Rectal smooth muscle tissue (tissue), 1 donor: Measurements from ENCODE around the gene LAMB4.

ENCODE experiments used
- H3K27ac ChIP-seq: one replicate; pipeline ENCODE4 v1.7.0; 2013; ENCODE audit warnings: low read depth, low read length, inconsistent platforms
- H3K27me3 ChIP-seq: one replicate; pipeline ENCODE4 v1.7.0; 2013; ENCODE audit warnings: low read length; ENCODE audit not compliant: control insufficient read depth, insufficient read depth
- H3K36me3 ChIP-seq: one replicate; pipeline ENCODE4 v1.7.0; 2013; ENCODE audit warnings: low read length; ENCODE audit not compliant: control insufficient read depth, insufficient read depth
- H3K4me1 ChIP-seq: one replicate; pipeline ENCODE4 v1.7.0; 2013; ENCODE audit warnings: low read length; ENCODE audit not compliant: control insufficient read depth, insufficient read depth
- H3K4me3 ChIP-seq: one replicate; pipeline ENCODE4 v1.7.0; 2013; ENCODE audit warnings: low read length
- H3K9ac ChIP-seq: one replicate; pipeline ENCODE4 v1.7.0; 2013; ENCODE audit warnings: low read length

Gene LAMB4

DNA sequence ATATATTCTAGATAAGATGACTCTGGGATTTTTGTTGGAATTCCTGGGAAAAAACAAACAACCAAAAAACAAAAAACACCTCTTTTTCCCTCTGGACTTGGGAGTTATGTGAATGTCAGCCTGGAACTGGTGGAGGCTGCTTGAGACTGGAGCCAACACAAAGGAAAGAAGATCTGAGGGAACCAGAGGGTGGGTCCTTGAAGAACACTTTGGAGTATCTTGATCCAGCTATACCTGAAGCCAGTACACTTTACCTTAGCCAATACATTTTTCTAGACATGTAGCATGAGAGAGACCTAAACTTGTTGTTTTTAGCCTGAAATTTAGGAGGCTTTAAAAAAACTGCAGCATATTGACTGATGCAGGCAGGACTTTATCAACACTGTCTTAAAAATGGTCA lies 121.3 kb downstream of the LAMB4 start:
- H3K27me3 ChIP-seq = no peaks in the 10 kb centered on the region
- H3K9ac ChIP-seq = no peak overlapping the region
- H3K36me3 ChIP-seq = no peaks in the 10 kb centered on the region
- H3K4me1 ChIP-seq = peaks cover 3% of the 10 kb centered on the region
- H3K4me3 ChIP-seq = no peak overlapping the region
- H3K27ac ChIP-seq = no peak overlapping the region

GRCh38 chr7:108008240-108008639 lies 121.9 kb downstream of the LAMB4 start:
- peaks cover 3% of the 10 kb centered on the region for H3K4me1 ChIP-seq
- H3K27me3 ChIP-seq = no peaks in the 10 kb centered on the region
- no peaks in the 10 kb centered on the region for H3K36me3 ChIP-seq
- H3K4me3 ChIP-seq = no peak overlapping the region
- H3K27ac ChIP-seq = no peak overlapping the region
- H3K9ac ChIP-seq = no peak overlapping the region

GRCh38 chr7:108007762-108008161 lies 122.4 kb downstream of the LAMB4 start:
- Histone ChIP-seq H3K27me3 (no peaks in the 10 kb centered on the region), H3K27ac (no peak overlapping the region), H3K9ac (no peak overlapping the region), H3K4me1 (peaks cover under 1% of the 10 kb centered on the region), H3K4me3 (no peak overlapping the region), H3K36me3 (no peaks in the 10 kb centered on the region)

GRCh38 chr7:108007261-108007660 lies 122.9 kb downstream of the LAMB4 start:
- H3K9ac ChIP-seq = no peak overlapping the region
- no peak overlapping the region for H3K4me3 ChIP-seq
- H3K27me3 ChIP-seq = no peaks in the 10 kb centered on the region
- no peak overlapping the region for H3K27ac ChIP-seq
- H3K4me1 ChIP-seq = no peaks in the 10 kb centered on the region
- H3K36me3 ChIP-seq = no peaks in the 10 kb centered on the region

DNA sequence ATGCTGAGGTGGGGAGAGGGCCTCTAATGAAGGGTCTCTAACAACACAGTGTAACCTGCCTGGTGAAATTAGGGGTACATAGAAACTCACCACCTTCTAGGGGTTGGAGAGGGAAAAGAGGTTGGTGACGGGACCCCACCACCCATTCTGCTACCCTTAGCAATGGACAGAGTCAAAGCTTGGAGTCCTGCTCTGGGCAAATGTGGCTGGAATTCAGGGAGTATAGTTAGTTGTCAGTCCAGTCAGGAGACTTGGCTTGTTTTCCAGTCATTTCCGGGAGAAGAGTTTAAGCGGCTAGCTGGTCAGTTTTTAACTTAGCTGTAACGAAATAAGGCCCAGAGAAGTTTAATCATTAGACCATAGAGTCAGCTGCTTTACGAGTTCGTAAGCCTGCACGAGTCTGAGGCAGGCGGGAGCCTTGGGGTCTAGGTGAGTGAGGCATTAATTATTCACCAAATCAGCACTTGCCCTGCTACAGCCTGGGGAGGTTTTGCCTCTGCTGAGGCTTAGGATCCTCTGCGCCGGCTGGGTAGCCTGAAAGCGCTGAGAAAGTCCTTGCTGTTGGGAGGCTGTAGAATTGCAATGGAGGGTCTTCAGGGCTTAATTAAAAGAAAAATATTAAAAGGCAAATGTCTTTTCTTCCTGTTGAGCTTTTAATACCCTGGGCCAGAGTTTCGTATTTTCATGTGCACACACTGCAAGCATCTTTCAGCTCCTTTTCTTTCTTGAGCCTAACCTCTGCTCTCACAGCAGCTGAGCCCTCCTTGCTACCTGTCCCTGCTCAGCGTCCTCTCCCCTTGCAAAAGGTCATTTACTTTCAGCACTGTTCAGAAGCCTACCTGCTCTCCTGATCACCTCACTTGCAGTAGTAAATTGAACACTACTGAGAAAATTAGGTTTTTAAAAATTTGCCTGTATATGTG lies 125.7 kb downstream of the LAMB4 start:
- Histone ChIP-seq H3K27ac (peak overlapping the region; percentile 30), H3K36me3 (no peaks in the 10 kb centered on the region), H3K9ac (no peak overlapping the region), H3K4me1 (peaks cover 3% of the 10 kb centered on the region), H3K27me3 (no peaks in the 10 kb centered on the region), H3K4me3 (no peak overlapping the region)

DNA sequence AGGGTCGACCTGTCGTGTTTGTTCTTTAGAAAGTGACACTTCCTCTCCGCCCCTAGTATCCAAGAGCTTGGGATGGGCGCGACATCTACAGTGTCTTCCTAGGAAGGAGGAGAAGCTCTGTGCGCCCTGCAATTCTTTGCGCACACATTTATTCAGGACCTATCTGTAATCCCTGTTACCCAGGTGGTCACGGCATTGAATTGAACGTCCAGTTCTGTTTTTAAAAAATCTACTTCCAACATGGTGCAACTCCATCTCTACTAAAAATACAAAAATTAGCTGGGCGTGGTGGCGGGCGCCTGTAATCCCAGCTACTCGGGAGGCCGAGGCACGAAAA lies 126.6 kb downstream of the LAMB4 start:
- no peaks in the 10 kb centered on the region for H3K27me3 ChIP-seq
- no peak overlapping the region for H3K9ac ChIP-seq
- H3K36me3 ChIP-seq = no peaks in the 10 kb centered on the region
- H3K4me3 ChIP-seq = peak overlapping the region; percentile 88
- H3K27ac ChIP-seq = peak overlapping the region; percentile 72
- H3K4me1 ChIP-seq = peaks cover 3% of the 10 kb centered on the region

DNA sequence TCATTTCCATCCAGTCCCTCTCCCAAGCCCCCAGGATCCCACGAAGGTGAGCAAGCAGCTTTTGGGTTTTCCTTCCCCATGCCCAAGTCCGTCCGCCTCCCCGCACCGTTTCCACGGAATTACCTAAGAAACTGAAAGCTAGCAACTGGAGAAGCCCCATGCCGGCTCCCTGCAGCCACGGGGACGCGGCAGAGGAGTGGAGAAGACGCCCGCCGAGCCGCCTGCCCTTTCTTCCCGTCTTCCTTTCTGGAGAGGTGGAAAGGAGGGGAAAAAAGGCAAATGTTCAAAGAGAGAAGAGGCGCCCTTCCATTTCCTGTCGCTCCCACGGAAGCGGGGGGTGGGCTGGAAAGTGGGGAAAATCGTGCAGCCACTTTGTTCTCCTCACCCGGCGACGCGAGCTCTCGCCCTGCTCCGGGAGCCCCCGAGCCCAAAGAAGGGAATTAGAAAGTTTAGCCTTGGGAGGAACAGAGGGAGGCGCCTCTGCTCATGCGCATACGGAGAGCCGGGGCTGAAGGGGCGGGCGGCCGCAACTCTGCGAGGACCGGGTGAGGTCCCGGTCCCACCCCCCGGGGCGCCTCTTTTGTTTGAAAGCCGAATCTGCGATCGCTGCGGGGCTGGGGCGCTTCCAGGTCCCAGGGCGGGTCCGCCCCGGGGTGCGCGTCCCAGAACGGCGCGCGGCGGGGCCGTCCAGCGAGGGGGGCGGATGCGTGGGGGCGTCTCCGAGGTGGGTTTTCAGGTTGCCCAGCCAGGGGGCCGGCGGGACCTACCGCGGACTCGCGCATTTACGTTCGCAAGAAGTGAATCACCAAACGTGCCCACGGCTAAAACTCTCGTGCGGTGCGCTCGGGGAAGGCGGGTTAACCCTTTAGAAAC lies 127.2 kb downstream of the LAMB4 start, which contains the start of gene LAMB1:
Gene LAMB1 (minus strand): TSS at position 436 of the 873 bp plus-strand sequence. CDS start 276 bp downstream, at position 160.
- Histone ChIP-seq H3K4me3 (peak within 1 kb of the TSS; percentile 88), H3K9ac (no peak within 1 kb of the TSS), H3K4me1 (peaks cover 3% of the 10 kb centered on the region), H3K27ac (peak within 1 kb of the TSS; percentile 72), H3K36me3 (no peaks in the 10 kb centered on the region), H3K27me3 (no peaks in the 10 kb centered on the region)

GRCh38 chr7:108001764-108002725 lies 128.1 kb downstream of the LAMB4 start:
- Histone ChIP-seq H3K36me3 (no peaks in the 10 kb centered on the region), H3K27ac (peak overlapping the region; percentile 72), H3K27me3 (no peaks in the 10 kb centered on the region), H3K9ac (peak overlapping the region; percentile 7), H3K4me1 (peaks cover 3% of the 10 kb centered on the region), H3K4me3 (peak overlapping the region; percentile 88)

DNA sequence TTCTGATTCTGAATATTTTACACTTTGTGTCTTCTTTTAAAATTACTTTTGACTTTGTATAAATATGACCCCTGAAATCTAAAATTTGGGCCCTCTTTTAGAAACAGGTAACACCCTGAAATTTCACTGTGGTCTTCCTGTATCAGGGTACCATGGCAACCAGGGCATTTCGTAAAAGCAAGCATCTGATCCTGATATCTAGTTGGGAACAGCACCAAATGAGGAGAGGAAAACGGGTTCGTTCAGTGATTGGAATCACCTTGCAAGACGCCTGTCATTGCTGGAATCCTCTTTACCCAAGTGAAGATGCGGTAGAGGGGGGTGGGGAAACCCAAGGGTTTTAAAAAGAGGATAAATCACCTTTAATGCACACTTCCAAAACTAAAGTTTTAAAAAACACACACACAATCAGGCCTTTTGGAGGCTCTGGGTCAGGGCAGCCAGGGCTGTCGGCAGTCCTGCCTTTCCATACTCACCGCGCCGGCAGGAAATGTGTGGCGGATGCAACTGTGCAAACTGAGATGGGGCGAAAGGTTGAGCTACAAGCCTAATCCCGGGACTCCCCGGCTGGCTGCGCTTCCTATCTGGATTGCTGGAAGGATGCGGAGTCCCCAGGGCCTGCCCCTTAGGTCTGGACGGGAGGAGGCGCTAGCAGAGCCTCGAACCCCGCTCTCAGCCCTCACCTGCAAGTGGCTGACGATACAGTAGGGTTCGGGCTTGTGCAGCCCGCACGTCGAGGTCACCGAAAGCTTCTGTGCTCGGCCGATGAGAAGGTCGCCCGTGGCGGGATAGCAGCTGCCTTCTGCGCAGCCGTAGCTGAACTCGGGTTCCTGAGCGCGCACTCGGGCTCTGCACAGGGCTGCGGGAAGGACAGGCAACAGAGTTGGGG lies 129.0 kb downstream of the LAMB4 start:
- Histone ChIP-seq H3K27me3 (no peaks in the 10 kb centered on the region), H3K27ac (peak overlapping the region; percentile 72), H3K9ac (peak overlapping the region; percentile 7), H3K36me3 (no peaks in the 10 kb centered on the region), H3K4me3 (peak overlapping the region; percentile 88), H3K4me1 (peaks cover 8% of the 10 kb centered on the region)

DNA sequence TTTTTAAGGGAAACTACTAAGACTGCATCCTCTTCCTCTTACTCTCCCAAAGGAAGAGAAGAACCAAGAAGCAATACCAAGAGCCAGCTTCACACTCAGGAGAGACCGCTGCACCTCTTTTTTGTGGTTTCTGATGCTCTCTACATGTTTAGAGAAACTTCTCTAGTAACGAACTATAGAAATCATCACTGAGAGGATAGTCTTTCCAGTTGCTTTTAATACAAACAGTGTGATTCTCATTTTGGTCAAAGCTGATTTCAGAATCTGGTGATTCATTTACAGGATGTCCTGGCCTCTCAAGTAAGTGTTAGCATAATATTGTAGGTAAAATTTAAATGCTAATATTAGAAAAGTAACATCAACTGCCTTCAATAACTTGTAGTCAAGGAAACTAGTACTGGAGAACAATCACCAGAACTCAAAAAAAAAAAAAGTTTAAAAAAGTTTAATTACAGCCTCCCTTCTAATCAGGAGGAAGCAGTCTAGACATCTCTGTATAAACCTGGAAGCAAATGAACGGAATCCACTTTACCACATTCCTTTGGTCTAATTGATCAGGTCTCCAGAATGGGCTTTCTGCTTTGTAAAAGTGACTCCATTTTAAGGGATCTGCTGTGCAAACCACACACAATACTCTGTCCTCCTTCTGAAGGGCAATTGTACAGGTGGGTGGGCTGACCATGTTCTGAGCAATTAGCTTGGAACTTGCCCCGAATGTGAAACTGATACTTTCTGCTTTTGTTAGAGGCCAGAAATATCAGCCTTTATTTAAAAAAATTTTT lies 130.2 kb downstream of the LAMB4 start:
- Histone ChIP-seq H3K27me3 (no peaks in the 10 kb centered on the region), H3K27ac (peak overlapping the region; percentile 72), H3K4me1 (peaks cover 16% of the 10 kb centered on the region), H3K36me3 (no peaks in the 10 kb centered on the region), H3K4me3 (no peak overlapping the region), H3K9ac (no peak overlapping the region)
